Measurements from ENCODE around the gene MPIG6B.

The MPIG6B gene

GRCh38 chr6:31722173-31722572 is 1.0 kb upstream of the MPIG6B start:
- DNase-seq (ENCODE audit: low spot score): no peak
- TF ChIP-seq CTCF (IDR thresholded peaks at IDR 0.05): no peak
- no peak overlapping the region for H3K27ac ChIP-seq
- no peak overlapping the region for H3K4me3 ChIP-seq

GRCh38 chr6:31723980-31724691 is 963 bp downstream of the MPIG6B start:
- TF ChIP-seq CTCF (IDR thresholded peaks at IDR 0.05): no peak
- no peak overlapping the region for H3K4me3 ChIP-seq
- peak overlapping the region in 1 of 2 donors; percentile 7 for H3K27ac ChIP-seq
- no peak for DNase-seq (ENCODE audit: low spot score)

DNA sequence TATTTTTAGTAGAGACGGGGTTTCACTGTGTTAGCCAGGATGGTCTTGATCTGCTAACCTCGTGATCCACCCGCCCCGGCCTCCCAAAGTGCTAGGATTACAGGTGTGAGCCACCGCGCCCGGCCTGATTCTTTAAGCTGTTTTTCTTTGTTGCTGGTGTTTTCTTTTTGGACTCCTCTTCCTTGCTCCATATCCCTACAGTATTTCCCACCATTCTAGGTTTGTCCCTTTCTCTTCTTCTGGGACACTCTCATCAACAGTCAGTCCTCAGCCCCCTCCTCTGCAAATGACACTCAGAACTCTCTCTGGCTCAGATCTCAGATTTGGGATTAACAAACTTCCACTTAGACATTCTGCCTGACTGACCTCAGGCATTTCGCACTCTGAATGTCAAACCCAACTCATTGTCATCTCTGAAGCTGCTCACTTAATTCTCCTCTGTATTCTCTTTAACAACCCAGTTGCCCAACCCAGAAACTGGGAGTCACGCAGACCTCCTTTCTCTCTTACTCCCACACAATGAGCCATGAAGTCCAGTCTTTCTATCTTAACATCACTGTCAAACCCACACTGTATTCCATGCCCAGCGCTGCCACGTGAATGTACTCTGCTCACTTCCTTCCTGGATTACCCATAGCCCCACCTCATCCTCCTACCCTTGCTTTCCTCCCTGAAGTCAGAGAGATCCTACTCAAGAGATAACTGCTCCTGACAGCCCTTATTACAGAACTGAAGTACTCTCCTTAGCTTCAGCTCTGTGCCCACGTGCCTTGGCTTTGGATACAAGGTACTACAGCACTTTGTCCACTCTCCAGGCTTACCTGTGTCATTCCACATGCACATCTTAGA is 2.6 kb downstream of the MPIG6B start:
- DNase-seq (ENCODE audit: low spot score): no peak
- Histone ChIP-seq H3K4me3 (no peak overlapping the region), H3K27ac (no peak overlapping the region)
- TF ChIP-seq CTCF (IDR thresholded peaks at IDR 0.05): no peak

DNA sequence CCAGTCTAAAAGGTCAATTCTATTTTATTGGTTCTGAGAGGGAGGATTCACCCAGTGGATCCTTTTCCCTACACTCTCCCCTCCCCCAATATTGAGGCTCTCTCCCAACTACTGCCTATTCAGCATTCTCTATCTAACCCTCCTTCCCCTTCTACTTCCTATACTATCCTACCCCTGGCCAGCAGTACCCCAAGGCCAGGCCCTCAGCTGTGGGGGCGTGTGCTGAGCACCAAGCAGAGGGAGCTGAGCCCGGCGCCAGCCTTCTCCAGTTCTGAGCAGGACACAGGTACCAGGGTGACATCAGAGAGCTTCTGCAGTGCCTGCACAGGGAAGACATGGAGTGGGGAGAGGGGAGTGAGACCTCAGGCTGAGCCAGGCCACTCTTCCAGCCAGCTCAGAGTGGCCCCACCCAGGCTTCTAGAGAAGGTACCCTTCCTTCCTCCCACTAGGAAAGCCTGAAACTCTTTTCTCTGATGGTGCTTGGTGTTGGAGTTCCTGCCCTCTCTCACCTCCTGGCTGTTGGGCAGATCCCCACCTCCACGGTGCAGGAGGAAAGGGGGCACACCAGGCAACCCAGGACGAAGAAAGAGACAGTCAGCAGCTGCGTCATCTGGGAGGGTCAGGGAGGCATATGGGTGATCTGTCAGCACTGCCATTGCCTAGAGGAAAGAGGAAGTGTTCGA is 4.0 kb downstream of the MPIG6B start:
- H3K4me3 ChIP-seq: peak overlapping the region; percentile 91
- no peak for DNase-seq (ENCODE audit: low spot score)

DNA sequence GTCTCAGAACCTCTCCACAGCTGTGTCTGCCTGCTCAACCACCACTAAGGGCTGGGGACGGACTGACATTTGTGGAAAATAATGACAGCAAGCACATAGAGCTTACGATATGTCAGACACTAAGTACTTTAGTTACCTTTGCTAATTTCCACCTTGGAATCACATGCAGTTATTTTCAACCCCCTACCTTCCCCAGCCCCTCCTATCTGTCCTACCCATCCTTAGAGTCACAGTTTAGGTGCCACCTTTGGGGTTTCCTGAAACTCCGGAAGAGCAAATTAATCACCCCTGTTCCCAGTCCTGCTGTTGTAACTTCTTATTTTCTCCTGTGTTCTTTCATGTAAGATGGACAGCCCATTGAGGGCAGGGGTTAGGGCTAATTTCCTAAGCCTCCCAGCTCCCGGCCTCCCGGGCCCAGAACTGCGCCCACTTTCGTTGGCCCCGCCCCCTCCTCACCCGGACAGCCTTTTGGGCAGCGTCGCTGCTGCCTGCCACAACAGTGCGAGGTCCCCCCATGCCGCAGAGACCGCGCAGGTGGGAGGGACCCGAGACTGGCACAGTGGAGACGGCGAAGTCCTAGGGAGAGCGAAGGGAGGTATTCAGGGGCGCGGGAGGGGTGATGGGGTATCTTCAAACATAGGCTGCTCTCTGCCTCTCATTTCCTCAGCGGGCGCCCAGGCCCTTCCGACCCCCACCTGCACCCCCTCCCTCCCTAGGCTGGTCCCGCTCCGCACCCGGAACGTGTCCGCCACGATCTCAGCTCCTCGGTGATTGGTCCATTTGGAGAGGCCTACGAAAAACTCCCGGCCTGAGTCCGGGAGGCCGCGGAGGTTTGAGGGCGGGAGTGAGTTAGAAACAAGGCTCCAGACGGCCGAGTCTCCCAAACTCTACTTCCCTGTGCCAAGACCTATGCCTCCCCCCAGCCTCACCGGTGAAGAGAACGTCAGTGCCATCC is 4.8 kb downstream of the MPIG6B start:
- H3K27ac ChIP-seq: peak overlapping the region; percentile 86 to 99
- no peak for DNase-seq (ENCODE audit: low spot score)
- TF ChIP-seq CTCF (IDR thresholded peaks at IDR 0.05): no peak
- peak overlapping the region; percentile 91 for H3K4me3 ChIP-seq

More for the DNA sequence above, 4.0 kb downstream of the MPIG6B start:
- no peak for TF ChIP-seq CTCF (IDR thresholded peaks at IDR 0.05)
- H3K27ac ChIP-seq: peak overlapping the region; percentile 86 to 99

DNA sequence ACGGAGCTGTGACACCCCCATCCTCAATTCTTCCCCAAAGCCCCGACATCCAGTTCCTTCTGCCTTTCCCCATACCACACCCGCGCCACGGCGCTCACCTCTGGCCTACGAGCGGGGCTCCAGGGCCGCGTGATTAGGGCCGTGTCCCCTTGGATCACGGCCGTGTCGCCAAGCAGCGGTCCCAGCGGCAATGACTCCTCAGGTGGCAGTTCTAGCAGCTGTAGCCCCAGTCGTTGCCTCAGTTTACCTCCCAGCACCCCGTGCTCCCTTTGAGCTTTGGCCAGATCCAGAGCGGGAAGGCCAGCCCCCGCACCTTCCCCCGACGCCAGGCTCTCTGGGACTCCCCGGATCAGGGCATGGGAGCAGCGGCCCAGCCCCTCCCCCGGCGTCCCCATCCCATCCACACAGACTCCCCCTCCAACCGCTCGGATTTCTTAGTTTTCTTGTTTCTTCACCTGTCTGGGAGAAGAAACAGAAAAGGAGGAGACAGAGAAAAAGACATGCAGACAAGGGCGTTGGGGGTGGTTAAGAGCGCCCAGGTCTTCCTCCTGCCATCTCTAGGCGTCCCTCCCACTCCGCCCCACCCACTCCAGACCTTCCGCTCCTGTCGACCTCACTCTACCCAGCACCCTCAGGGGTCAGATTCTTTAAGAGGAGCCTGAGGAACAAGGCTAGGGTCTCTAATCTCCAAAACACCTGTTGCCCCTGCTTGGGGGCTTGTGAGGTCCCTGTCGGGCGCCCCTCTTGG is 5.8 kb downstream of the MPIG6B start, which contains the start of gene DDAH2:
Gene DDAH2 (minus strand): TSS at position 533 of the 748 bp plus-strand sequence. CDS start 138 bp downstream, at position 395.
- peak within 1 kb of the TSS; percentile 91 for H3K4me3 ChIP-seq
- no peak for DNase-seq (ENCODE audit: low spot score)
- peak; percentile 25 for TF ChIP-seq CTCF (IDR thresholded peaks at IDR 0.05)
- H3K27ac ChIP-seq: peak within 1 kb of the TSS; percentile 86 to 99

Measured in coronary artery (tissue), 2 donors.